AG09319 (cell line): Measurements from ENCODE around the gene FLII.
"Not testable (repeated sequence)": the region's sequence is repeated elsewhere in the genome, so short reads cannot be mapped to it uniquely, and the experiment has no call there.

Source experiments
- DNase-seq: peaks from one replicate; pipeline ENCODE4 v3.0.0-alpha.2; 2010; ENCODE audit warnings: low read depth; ENCODE audit errors: extremely low read depth
- TF ChIP-seq, protein P1 (sequence below): IDR thresholded peaks from 2 replicates; pipeline ENCODE4 v1.5.1; 2011; ENCODE audit warnings: low read depth, mild to moderate bottlenecking, inconsistent platforms, low read length, moderate library complexity

The FLII gene

GRCh38 chr17:18258356-18259038 is at the start of gene FLII:
Gene FLII, minus strand, starts transcription at chr17:18258738. Its CDS starts 48 bp downstream, at chr17:18258690.
- no peak for DNase-seq
- TF ChIP-seq, protein P1, sequence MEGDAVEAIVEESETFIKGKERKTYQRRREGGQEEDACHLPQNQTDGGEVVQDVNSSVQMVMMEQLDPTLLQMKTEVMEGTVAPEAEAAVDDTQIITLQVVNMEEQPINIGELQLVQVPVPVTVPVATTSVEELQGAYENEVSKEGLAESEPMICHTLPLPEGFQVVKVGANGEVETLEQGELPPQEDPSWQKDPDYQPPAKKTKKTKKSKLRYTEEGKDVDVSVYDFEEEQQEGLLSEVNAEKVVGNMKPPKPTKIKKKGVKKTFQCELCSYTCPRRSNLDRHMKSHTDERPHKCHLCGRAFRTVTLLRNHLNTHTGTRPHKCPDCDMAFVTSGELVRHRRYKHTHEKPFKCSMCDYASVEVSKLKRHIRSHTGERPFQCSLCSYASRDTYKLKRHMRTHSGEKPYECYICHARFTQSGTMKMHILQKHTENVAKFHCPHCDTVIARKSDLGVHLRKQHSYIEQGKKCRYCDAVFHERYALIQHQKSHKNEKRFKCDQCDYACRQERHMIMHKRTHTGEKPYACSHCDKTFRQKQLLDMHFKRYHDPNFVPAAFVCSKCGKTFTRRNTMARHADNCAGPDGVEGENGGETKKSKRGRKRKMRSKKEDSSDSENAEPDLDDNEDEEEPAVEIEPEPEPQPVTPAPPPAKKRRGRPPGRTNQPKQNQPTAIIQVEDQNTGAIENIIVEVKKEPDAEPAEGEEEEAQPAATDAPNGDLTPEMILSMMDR: no peak

- not testable (repeated sequence) for DNase-seq
Observed at GRCh38 chr17:18303206-18303605, 44.7 kb upstream of the FLII start.

- TF ChIP-seq, protein P1: no peak
- DNase-seq: no peak
Observed at GRCh38 chr17:18300725-18301480, 42.4 kb upstream of the FLII start.

GRCh38 chr17:18298061-18298460 is 39.5 kb upstream of the FLII start:
- not testable (repeated sequence) for DNase-seq

DNA sequence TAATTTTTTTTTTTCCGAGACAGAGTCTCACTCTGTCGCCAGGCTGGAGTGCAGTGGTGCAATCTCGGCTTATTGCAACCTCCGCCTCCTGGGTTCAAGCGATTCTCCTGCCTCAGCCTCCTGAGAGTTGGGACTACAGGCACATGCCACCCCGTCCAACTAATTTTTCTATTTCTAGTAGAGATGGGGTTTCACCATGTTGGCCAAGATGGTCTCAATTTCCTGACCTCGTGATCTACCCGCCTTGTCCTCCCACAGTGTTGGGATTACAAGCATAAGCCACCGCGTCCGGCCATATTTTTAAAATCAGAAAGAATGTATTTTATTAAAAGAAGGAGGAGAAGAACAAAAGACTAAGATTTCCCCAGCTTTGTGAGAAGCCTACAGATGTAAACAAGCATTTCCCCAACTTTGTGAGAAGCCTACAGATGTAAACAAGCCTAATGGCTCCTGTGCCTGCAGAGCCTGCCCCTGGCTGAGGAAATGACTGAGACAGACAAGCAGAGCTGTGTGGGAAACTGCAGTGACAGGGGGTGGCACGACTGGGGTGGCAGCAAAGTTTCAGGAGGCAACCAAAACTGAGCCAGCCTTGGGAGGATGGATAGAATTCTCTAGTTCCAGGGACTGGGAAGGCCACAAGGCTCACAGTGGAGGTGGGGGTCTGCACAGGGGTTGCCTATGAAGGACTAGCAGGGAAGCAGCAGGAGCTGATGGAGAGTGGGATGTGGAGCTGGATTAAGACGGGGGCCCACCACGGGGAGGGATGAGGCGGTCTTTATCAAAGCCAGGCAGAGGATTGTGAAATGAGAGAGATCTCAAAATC is 33.4 kb upstream of the FLII start:
- TF ChIP-seq, protein P1: no peak

DNA sequence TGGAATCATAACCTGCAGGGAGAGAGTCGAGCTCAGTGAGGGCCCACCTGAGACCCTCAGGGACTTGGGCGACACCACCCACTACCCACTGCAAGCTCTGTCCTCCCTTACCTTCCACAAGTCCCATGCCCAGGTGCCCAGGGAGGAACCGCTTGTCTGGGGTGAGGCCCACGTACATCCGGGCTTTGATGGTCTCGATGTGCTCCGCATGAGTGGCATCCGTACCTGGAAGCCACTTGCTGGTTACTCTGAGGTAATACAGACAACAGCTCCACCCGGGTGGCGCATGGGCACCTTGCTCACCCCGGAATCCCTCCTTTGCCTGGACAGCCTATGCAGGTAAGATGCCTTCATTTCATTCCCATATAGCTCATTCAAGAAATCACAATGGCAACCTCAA is 26.8 kb upstream of the FLII start:
- DNase-seq: no peak
- TF ChIP-seq, protein P1: no peak

More for the DNA sequence above, 33.4 kb upstream of the FLII start:
- DNase-seq: no peak

GRCh38 chr17:18281788-18282187 is 23.2 kb upstream of the FLII start:
- no peak for DNase-seq
- TF ChIP-seq, protein P1: no peak

DNA sequence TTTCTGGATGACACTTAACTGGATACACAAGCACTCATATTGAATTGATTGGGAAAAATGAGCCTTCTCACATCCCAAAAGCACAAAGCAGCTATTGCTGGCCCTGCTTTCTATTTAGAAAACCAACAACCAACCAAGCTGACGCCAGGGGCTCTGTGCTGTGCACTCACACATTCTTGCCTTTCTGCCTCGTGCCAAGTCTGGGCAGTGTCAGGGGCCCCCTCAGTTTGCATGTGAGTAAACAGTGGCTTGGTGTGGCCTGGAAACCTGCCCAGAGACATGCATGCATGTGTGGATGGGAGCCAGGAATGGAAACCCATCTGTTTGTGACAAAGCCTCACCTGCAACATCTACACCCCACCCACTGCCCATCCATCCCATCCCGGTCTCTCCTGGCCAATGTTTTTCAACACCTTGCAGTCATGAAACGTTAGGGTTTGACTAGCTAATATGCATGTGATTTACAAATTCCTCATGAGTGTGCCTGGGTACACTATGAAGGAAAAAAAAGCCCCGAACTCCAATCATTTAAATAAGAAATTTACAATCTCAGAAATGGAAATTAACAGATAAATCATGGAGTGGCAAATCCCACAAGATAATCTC is 22.3 kb upstream of the FLII start:
- DNase-seq: no peak
- TF ChIP-seq, protein P1: no peak
